ENCODE measurements around the gene KCNH2. TPM values are rescaled to one million over a fixed set of nuclear protein-coding genes. Genes with fewer than 3 reads are reported as not detected.

KCNH2 gene
- total and polyA plus RNA-seq, 2 experiments from 2014 or later, result 48.0 to 110 TPM

DNA sequence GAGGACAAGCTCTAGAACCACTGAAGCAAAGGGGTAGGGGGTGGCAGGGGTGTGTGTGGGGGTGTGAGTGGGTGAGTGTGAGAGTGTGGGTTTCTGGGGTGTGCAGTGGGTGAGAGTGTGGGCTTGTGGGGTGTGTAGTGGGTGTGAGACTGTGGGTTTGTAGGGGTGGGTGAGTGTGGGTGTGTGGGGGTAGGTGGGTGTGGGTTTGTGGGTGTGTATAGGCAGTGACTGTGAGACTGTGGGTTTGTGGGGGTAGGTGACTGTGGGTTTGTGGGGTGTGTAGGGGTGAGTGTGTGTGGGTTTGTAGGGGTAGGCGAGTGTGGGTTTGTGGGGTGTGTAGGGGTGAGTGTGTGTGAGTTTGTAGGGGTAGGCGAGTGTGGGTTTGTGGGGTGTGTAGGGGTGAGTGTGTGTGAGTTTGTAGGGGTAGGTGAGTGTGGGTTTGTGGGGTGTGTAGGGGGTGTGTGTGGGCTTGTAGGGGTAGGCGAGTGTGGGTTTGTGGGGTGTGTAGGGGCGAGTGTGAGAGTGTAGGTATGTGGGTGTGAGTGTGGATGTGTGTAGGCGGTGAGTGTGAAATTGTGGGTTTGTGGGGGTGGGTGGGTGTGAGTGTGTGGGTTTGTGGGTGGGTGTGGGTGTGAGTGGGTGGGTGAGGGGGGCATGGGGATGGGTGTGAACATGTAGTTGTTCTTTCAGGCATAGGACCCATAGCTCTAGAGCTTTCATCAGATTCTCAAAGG, 21.5 kb upstream of the KCNH2 start:
- Histone ChIP-seq H3K27ac (no peak overlapping the region), H3K4me3 (no peak overlapping the region), H3K36me3 (no peaks in the 10 kb centered on the region), H3K4me1 (ENCODE audit: low read depth) (peaks cover 15% of the 10 kb centered on the region), H3K9me3 (ENCODE audit: low read depth) (no peaks in the 10 kb centered on the region), H3K27me3 (no peaks in the 10 kb centered on the region)
- no peak for DNase-seq (ENCODE audit: low read depth in 1 of 2, low spot score in 1 of 2)
- TF ChIP-seq, protein P1, sequence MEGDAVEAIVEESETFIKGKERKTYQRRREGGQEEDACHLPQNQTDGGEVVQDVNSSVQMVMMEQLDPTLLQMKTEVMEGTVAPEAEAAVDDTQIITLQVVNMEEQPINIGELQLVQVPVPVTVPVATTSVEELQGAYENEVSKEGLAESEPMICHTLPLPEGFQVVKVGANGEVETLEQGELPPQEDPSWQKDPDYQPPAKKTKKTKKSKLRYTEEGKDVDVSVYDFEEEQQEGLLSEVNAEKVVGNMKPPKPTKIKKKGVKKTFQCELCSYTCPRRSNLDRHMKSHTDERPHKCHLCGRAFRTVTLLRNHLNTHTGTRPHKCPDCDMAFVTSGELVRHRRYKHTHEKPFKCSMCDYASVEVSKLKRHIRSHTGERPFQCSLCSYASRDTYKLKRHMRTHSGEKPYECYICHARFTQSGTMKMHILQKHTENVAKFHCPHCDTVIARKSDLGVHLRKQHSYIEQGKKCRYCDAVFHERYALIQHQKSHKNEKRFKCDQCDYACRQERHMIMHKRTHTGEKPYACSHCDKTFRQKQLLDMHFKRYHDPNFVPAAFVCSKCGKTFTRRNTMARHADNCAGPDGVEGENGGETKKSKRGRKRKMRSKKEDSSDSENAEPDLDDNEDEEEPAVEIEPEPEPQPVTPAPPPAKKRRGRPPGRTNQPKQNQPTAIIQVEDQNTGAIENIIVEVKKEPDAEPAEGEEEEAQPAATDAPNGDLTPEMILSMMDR (IDR thresholded peaks at IDR 0.05; ENCODE audit: low read depth, low read length), result no peak

DNA sequence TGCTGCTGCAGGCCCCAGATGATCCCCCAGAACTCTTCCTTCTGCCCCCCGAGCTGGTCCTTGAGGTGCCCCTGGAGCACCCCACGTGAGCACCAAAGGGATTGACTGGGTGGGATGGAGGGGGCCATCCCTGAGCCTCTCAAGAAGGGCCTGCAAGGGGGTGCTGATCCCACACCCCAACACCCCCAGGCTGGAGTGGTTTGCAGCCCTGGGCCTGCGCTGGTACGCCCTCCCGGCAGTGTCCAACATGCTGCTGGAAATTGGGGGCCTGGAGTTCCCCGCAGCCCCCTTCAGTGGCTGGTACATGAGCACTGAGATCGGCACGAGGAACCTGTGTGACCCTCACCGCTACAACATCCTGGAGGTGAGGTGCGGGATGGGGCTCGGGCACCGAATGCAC, 20.9 kb upstream of the KCNH2 start:
- H3K4me3 ChIP-seq, result no peak overlapping the region
- H3K36me3 ChIP-seq, result no peaks in the 10 kb centered on the region
- H3K4me1 ChIP-seq (ENCODE audit: low read depth), result peaks cover 20% of the 10 kb centered on the region
- DNase-seq (ENCODE audit: low read depth in 1 of 2, low spot score in 1 of 2), result no peak
- no peaks in the 10 kb centered on the region for H3K9me3 ChIP-seq (ENCODE audit: low read depth)
- H3K27ac ChIP-seq, result no peak overlapping the region
- TF ChIP-seq, protein P1 (IDR thresholded peaks at IDR 0.05; ENCODE audit: low read depth, low read length), result no peak
- H3K27me3 ChIP-seq, result no peaks in the 10 kb centered on the region

DNA sequence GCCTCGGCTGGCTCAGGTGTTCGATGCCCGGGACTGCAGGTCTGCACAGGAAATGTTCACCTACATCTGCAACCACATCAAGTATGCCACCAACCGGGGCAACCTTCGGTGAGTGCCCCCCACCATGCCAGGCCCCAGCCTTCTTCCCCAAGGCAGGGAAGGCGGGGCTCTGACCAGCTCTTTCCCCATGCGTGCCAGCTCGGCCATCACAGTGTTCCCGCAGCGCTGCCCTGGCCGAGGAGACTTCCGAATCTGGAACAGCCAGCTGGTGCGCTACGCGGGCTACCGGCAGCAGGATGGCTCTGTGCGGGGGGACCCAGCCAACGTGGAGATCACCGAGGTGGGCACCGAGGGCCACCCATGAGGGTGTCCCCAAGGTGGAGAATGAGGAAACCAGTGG, 20.2 kb upstream of the KCNH2 start:
- no peaks in the 10 kb centered on the region for H3K27me3 ChIP-seq
- peaks cover 27% of the 10 kb centered on the region for H3K4me1 ChIP-seq (ENCODE audit: low read depth)
- no peaks in the 10 kb centered on the region for H3K36me3 ChIP-seq
- no peak overlapping the region for H3K27ac ChIP-seq
- TF ChIP-seq, protein P1 (IDR thresholded peaks at IDR 0.05; ENCODE audit: low read depth, low read length), result no peak
- no peak overlapping the region for H3K4me3 ChIP-seq
- H3K9me3 ChIP-seq (ENCODE audit: low read depth), result no peaks in the 10 kb centered on the region
- DNase-seq (ENCODE audit: low read depth in 1 of 2, low spot score in 1 of 2), result no peak

GRCh38 chr7:150997817-150998216, 19.7 kb upstream of the KCNH2 start:
- no peaks in the 10 kb centered on the region for H3K36me3 ChIP-seq
- H3K9me3 ChIP-seq (ENCODE audit: low read depth), result no peaks in the 10 kb centered on the region
- DNase-seq (ENCODE audit: low read depth in 1 of 2, low spot score in 1 of 2), result no peak
- no peak overlapping the region for H3K27ac ChIP-seq
- TF ChIP-seq, protein P1 (IDR thresholded peaks at IDR 0.05; ENCODE audit: low read depth, low read length), result no peak
- no peak overlapping the region for H3K4me3 ChIP-seq
- peaks cover 31% of the 10 kb centered on the region for H3K4me1 ChIP-seq (ENCODE audit: low read depth)
- no peaks in the 10 kb centered on the region for H3K27me3 ChIP-seq

DNA sequence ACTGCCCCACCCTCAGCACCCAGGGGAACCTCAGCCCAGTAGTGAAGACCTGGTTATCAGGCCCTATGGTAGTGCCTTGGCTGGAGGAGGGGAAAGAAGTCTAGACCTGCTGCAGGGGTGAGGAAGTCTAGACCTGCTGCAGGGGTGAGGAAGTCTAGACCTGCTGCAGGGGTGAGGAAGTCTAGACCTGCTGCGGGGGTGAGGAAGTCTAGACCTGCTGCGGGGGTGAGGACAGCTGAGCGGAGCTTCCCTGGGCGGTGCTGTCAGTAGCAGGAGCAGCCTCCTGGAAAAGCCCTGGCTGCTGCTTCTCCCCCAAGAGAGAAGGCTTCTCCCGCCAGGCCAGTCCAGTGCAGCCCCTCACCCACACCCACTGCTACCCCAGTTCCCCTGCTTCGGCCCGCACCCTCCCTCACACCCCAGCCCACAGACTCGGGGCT, 19.0 kb upstream of the KCNH2 start:
- H3K27me3 ChIP-seq, result no peaks in the 10 kb centered on the region
- TF ChIP-seq, protein P1 (IDR thresholded peaks at IDR 0.05; ENCODE audit: low read depth, low read length), result no peak
- H3K4me1 ChIP-seq (ENCODE audit: low read depth), result peaks cover 31% of the 10 kb centered on the region
- H3K9me3 ChIP-seq (ENCODE audit: low read depth), result no peaks in the 10 kb centered on the region
- DNase-seq (ENCODE audit: low read depth in 1 of 2, low spot score in 1 of 2), result no peak
- H3K36me3 ChIP-seq, result no peaks in the 10 kb centered on the region
- H3K4me3 ChIP-seq, result no peak overlapping the region
- H3K27ac ChIP-seq, result peak overlapping the region; percentile 77
